Left ventricle myocardium inferior (tissue), 1 donor: Measurements from ENCODE around the gene THSD1. TPM values are rescaled to one million over a fixed set of nuclear protein-coding genes. Genes with fewer than 3 reads are reported as not detected.

Source experiments
- DNase-seq: peaks from one replicate; pipeline ENCODE4 v3.0.0-alpha.2; 2020
- H3K27ac ChIP-seq: fragments of 200-600 bp; replicated peaks from 2 replicates; pipeline ENCODE4 v1.8.0; 2021
- H3K27me3 ChIP-seq: fragments of 200-600 bp; 2 replicates; pipeline ENCODE4 v1.8.0; 2021; ENCODE audit warnings: low read depth
- H3K36me3 ChIP-seq: fragments of 200-600 bp; 2 replicates; pipeline ENCODE4 v1.8.0; 2021
- H3K4me1 ChIP-seq: fragments of 200-600 bp; 2 replicates; pipeline ENCODE4 v1.8.0; 2021
- H3K4me3 ChIP-seq: fragments of 200-600 bp; 2 replicates; pipeline ENCODE4 v1.8.0; 2021; ENCODE audit warnings: mild to moderate bottlenecking, moderate library complexity
- H3K9me3 ChIP-seq: fragments of 200-600 bp; replicated peaks from 2 replicates; pipeline ENCODE4 v1.8.0; 2021
- intact Hi-C: fragments of 100-400 bp; cut with micrococcal nuclease; formaldehyde crosslinking; loops from one replicate; pipeline ENCODE4 v1.11.0; 2022
- total RNA-seq: library from RNA; stranded (reverse); fragmentation: NEBNext Ultra II Directional; extraction: Animal tissue kit (Norgen Biotek cat#: 25700); gene quantifications from one replicate; pipeline ENCODE4 v1.2.1, GENCODE V29; 2021
- TF ChIP-seq, protein P1 (sequence below): fragments of 200-600 bp; IDR thresholded peaks from 2 replicates; pipeline ENCODE4 v1.8.0; 2021; ENCODE audit warnings: antibody characterized with exemption, mild to moderate bottlenecking, borderline replicate concordance
- donor health status: DM: no; HTN: yes; CAD: no; lungs with severe emphysema.

Gene THSD1
- total RNA-seq, 1 donor from 2014 or later, result 4.2 TPM

DNA sequence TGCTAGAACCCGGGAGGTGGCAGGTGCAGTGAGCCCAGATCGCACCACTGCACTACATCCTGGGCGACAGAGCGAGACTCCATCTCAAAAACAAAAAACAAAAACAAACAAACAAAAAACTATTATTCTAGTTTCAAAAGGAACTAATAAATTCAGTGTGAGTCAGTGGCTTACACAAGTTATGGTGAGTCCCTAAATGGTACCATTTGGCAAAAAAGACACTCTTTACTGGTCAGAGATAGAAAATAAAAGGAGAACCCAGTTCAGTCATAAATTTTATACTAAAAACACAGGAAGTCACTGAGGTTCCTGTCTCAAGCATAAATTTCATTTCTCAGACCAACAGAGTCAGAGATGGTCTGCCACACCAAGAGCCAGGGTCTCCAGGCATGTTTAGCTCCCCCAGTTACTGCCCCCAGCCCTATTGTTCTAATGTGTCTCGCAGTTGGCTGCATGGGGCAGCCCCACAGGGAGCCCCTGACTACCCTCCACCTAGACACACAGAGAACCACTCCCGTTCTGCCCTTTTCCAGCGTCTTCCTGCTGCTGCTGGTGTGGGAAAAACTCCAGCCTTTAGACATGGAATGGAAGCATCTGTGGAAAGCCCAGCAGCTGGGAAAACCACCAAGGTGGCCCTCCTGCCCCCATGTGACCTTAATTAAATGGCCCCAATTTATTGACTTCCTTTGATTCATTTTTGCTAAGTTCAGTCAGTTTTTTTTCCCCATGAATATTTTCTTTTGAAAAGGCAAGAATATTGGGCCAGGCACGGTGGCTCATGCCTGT lies 12.2 kb downstream of the THSD1 start:
- DNase-seq, result no peak
- Histone ChIP-seq H3K36me3 (peaks cover 19% of the 10 kb centered on the region), H3K9me3 (no peaks in the 10 kb centered on the region), H3K27ac (no peak overlapping the region), H3K4me1 (peaks cover 56% of the 10 kb centered on the region), H3K27me3 (no peaks in the 10 kb centered on the region), H3K4me3 (no peak overlapping the region)
- intact Hi-C loops, result no loop called here
- TF ChIP-seq, protein P1, sequence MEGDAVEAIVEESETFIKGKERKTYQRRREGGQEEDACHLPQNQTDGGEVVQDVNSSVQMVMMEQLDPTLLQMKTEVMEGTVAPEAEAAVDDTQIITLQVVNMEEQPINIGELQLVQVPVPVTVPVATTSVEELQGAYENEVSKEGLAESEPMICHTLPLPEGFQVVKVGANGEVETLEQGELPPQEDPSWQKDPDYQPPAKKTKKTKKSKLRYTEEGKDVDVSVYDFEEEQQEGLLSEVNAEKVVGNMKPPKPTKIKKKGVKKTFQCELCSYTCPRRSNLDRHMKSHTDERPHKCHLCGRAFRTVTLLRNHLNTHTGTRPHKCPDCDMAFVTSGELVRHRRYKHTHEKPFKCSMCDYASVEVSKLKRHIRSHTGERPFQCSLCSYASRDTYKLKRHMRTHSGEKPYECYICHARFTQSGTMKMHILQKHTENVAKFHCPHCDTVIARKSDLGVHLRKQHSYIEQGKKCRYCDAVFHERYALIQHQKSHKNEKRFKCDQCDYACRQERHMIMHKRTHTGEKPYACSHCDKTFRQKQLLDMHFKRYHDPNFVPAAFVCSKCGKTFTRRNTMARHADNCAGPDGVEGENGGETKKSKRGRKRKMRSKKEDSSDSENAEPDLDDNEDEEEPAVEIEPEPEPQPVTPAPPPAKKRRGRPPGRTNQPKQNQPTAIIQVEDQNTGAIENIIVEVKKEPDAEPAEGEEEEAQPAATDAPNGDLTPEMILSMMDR, result no peak

DNA sequence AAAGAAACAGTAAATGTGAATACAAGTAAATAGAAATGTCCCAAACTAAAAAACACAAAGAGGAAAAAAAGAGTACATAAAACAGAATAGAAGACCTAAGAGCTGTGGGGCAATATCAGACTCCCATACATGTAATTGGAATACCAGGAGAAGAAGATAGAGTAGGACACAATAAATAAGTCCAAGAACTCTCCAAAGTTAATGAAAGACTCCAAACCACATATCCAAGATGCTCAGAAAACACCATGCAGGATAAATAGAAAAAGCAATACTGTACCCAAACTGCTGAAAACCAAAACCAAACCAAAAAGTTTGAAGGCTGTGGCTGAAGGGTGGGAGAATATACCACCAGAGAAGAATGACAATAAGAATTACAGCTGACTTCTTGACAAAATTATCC lies 18.3 kb downstream of the THSD1 start:
- DNase-seq, result no peak
- H3K4me1 ChIP-seq, result peaks cover 25% of the 10 kb centered on the region
- no peaks in the 10 kb centered on the region for H3K27me3 ChIP-seq
- TF ChIP-seq, protein P1, result no peak
- H3K4me3 ChIP-seq, result no peak overlapping the region
- intact Hi-C loops, result no loop called here
- no peak overlapping the region for H3K27ac ChIP-seq
- H3K9me3 ChIP-seq, result peaks cover 4% of the 10 kb centered on the region
- H3K36me3 ChIP-seq, result peaks cover 17% of the 10 kb centered on the region

DNA sequence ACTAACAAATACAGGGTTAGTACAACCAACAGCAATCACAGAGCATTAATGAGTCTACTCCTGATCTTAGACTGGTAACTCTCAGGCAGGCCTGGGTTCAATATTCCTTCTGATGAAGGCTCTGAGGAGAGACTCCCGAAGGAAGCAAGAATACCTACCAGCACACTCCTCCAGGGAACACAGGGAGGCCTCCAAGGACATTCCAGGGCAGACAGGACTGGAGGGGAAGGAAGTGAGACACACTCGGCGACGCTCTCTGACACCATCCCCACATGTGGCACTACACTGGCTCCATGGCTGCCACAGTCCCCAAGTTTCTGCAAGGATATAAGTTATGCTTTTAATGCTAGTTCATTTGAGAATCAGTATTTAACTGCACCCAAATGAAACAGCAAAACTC lies 20.1 kb downstream of the THSD1 start:
- Histone ChIP-seq H3K36me3 (peaks cover 15% of the 10 kb centered on the region), H3K27me3 (no peaks in the 10 kb centered on the region), H3K27ac (no peak overlapping the region), H3K9me3 (peaks cover 4% of the 10 kb centered on the region), H3K4me3 (no peak overlapping the region), H3K4me1 (peaks cover 21% of the 10 kb centered on the region)
- no peak for DNase-seq
- TF ChIP-seq, protein P1, result no peak
- intact Hi-C loops, result no loop called here

DNA sequence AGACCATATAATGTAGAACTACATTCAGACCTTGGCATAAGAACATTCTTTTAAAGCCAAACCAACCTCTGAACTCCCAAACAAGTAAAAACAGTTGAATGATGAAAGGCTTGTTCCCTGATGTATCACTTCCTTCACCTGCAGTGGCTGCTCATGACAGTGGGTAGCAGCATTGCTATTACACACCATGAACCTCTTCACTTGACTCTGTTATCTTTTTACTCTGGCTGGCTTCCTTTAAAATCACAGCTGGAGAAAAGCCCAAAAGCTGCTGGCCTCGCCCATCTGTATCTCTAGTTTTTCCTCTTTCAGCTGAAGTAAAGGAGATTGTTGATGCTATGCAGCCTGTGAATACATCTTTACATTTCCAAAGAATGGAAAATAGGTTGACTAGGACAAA lies 22.6 kb downstream of the THSD1 start:
- Histone ChIP-seq H3K27me3 (no peaks in the 10 kb centered on the region), H3K4me3 (no peak overlapping the region), H3K36me3 (peaks cover 22% of the 10 kb centered on the region), H3K9me3 (peaks cover 3% of the 10 kb centered on the region), H3K27ac (no peak overlapping the region), H3K4me1 (peaks cover 21% of the 10 kb centered on the region)
- TF ChIP-seq, protein P1, result no peak
- intact Hi-C loops, result no loop called here
- DNase-seq, result no peak

DNA sequence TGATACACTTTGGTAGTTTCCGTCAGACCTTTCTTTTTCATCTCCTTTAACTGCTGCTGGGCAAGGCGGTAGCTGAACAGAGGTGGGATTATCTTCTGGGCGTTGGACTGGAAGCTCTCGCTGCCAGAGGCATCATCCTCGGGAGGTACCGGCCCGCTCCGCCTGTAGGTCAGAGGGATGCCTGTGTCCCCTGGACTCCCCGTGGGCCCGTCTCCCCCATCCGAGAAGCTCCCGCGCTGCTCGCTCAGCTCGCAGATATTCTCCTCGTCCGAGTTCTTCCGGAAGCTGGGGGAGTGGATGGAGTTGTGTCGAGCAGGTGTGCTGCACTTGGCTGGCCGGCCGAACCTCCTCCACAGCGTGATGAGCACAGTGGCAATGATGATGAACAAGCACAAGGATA lies 27.7 kb downstream of the THSD1 start:
- Histone ChIP-seq H3K27ac (no peak overlapping the region), H3K27me3 (no peaks in the 10 kb centered on the region), H3K4me1 (peaks cover 1% of the 10 kb centered on the region), H3K9me3 (no peaks in the 10 kb centered on the region), H3K4me3 (no peak overlapping the region), H3K36me3 (peaks cover 33% of the 10 kb centered on the region)
- TF ChIP-seq, protein P1, result no peak
- no peak for DNase-seq
- intact Hi-C loops, result no loop called here
